ENCODE data around the gene ZNF385B. TPM values are rescaled to one million over a fixed set of nuclear protein-coding genes. Genes with fewer than 3 reads are reported as not detected.

Gene ZNF385B
- polyA plus RNA-seq, 1 of the 3 experiments (the other 2 are of a cell fraction), result 0.16 TPM

DNA sequence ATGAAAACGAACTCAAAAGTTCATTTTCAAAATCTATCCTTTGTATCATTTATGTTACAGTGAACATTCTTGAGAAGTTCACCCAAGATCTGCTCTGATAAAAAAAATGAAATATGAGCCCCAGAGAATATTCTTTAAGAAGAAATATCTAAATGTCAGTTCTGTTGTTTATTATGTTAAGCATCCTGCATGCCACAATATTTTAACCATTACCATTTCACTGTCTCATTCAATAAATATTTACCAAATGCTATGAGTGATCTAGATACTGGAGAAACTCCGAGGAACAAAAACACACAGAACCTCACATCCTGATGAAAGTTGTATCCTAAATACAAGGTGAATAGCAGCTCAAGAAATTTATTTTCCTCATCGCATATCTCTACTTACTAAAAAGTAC lies 170.2 kb downstream of the ZNF385B start:
- H3F3A ChIP-seq (replicated peaks; ENCODE audit: insufficient read depth), result peaks cover 16% of the 10 kb centered on the region
- ChIA-PET POLR2A (no interaction called here), CTCF (no interaction called here)
- no peaks in the 10 kb centered on the region for H3K36me3 ChIP-seq (replicated peaks in 1 of 2; ENCODE audit: control insufficient read depth in 1 of 2, insufficient read depth in 2 of 2, low read length in 1 of 2)
- H3K4me2 ChIP-seq, result 0 out of 2 replicates have a peak overlapping the region, but pooled peaks have one; percentile 2
- H3K4me3 ChIP-seq (ENCODE audit: low read depth in 2 of 2, low read length in 1 of 2), result no peak overlapping the region
- H3K9ac ChIP-seq, result no peak overlapping the region
- peak overlapping the region in 1 of 2 experiments; percentile 22; a peak in 1 of 4 replicates for H3K27ac ChIP-seq (ENCODE audit: low read depth in 2 of 2, low read length in 1 of 2)
- WGBS (ENCODE audit: low lambda C conversion rate), result 50% methylated on average over 3 of the region's 3 CpGs
- H3K9me2 ChIP-seq, result no peaks in the 10 kb centered on the region
- H3K4me1 ChIP-seq (ENCODE audit: control insufficient read depth in 1 of 2, insufficient read depth in 2 of 2, low read depth in 1 of 2, low read length in 1 of 2), result no peaks in the 10 kb centered on the region; a peak in 2 of 4 replicates
- H3K9me3 ChIP-seq, result no peaks in the 10 kb centered on the region
- no peaks in the 10 kb centered on the region for H4K20me1 ChIP-seq (ENCODE audit: insufficient read depth)
- no peaks in the 10 kb centered on the region for H3K79me2 ChIP-seq (ENCODE audit: insufficient read depth)
- no peak overlapping the region for H2AFZ ChIP-seq (ENCODE audit: low read depth)
- H3K27me3 ChIP-seq (ENCODE audit: insufficient read depth), result no peaks in the 10 kb centered on the region
- DNase-seq, result no peak
- no peak for TF ChIP-seq GATA2 (CRISPR knock-in tag; IDR thresholded peaks at IDR 0.05)
- TF ChIP-seq, protein P1, sequence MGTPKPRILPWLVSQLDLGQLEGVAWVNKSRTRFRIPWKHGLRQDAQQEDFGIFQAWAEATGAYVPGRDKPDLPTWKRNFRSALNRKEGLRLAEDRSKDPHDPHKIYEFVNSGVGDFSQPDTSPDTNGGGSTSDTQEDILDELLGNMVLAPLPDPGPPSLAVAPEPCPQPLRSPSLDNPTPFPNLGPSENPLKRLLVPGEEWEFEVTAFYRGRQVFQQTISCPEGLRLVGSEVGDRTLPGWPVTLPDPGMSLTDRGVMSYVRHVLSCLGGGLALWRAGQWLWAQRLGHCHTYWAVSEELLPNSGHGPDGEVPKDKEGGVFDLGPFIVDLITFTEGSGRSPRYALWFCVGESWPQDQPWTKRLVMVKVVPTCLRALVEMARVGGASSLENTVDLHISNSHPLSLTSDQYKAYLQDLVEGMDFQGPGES (IDR thresholded peaks at IDR 0.05; ENCODE audit: low read depth, low read length), result no peak
- no peak for TF ChIP-seq ELF1 (IDR thresholded peaks at IDR 0.05)
- TF ChIP-seq, protein P2, sequence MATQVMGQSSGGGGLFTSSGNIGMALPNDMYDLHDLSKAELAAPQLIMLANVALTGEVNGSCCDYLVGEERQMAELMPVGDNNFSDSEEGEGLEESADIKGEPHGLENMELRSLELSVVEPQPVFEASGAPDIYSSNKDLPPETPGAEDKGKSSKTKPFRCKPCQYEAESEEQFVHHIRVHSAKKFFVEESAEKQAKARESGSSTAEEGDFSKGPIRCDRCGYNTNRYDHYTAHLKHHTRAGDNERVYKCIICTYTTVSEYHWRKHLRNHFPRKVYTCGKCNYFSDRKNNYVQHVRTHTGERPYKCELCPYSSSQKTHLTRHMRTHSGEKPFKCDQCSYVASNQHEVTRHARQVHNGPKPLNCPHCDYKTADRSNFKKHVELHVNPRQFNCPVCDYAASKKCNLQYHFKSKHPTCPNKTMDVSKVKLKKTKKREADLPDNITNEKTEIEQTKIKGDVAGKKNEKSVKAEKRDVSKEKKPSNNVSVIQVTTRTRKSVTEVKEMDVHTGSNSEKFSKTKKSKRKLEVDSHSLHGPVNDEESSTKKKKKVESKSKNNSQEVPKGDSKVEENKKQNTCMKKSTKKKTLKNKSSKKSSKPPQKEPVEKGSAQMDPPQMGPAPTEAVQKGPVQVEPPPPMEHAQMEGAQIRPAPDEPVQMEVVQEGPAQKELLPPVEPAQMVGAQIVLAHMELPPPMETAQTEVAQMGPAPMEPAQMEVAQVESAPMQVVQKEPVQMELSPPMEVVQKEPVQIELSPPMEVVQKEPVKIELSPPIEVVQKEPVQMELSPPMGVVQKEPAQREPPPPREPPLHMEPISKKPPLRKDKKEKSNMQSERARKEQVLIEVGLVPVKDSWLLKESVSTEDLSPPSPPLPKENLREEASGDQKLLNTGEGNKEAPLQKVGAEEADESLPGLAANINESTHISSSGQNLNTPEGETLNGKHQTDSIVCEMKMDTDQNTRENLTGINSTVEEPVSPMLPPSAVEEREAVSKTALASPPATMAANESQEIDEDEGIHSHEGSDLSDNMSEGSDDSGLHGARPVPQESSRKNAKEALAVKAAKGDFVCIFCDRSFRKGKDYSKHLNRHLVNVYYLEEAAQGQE (IDR thresholded peaks at IDR 0.05; ENCODE audit: low read depth, low read length), result no peak
- TF ChIP-seq FOSL2 (IDR thresholded peaks at IDR 0.05; ENCODE audit: borderline replicate concordance, low read depth), result peak; percentile 22; the same call in 1 of the 2 replicates
- TF ChIP-seq, protein P3, sequence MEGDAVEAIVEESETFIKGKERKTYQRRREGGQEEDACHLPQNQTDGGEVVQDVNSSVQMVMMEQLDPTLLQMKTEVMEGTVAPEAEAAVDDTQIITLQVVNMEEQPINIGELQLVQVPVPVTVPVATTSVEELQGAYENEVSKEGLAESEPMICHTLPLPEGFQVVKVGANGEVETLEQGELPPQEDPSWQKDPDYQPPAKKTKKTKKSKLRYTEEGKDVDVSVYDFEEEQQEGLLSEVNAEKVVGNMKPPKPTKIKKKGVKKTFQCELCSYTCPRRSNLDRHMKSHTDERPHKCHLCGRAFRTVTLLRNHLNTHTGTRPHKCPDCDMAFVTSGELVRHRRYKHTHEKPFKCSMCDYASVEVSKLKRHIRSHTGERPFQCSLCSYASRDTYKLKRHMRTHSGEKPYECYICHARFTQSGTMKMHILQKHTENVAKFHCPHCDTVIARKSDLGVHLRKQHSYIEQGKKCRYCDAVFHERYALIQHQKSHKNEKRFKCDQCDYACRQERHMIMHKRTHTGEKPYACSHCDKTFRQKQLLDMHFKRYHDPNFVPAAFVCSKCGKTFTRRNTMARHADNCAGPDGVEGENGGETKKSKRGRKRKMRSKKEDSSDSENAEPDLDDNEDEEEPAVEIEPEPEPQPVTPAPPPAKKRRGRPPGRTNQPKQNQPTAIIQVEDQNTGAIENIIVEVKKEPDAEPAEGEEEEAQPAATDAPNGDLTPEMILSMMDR (IDR thresholded peaks at IDR 0.05), result no peak
- peak in 1 of 2 experiments; percentile 78; a peak in 2 of 4 replicates for TF ChIP-seq EP300 (IDR thresholded peaks at IDR 0.05; ENCODE audit: borderline replicate concordance in 1 of 2, low read depth in 1 of 2, low read length in 1 of 2)
- TF ChIP-seq TAF1 (IDR thresholded peaks at IDR 0.05; ENCODE audit: borderline replicate concordance, low read depth, low read length), result no peak
- TF ChIP-seq JUND (IDR thresholded peaks at IDR 0.05), result peak; percentile 63
- TF ChIP-seq, protein P4, sequence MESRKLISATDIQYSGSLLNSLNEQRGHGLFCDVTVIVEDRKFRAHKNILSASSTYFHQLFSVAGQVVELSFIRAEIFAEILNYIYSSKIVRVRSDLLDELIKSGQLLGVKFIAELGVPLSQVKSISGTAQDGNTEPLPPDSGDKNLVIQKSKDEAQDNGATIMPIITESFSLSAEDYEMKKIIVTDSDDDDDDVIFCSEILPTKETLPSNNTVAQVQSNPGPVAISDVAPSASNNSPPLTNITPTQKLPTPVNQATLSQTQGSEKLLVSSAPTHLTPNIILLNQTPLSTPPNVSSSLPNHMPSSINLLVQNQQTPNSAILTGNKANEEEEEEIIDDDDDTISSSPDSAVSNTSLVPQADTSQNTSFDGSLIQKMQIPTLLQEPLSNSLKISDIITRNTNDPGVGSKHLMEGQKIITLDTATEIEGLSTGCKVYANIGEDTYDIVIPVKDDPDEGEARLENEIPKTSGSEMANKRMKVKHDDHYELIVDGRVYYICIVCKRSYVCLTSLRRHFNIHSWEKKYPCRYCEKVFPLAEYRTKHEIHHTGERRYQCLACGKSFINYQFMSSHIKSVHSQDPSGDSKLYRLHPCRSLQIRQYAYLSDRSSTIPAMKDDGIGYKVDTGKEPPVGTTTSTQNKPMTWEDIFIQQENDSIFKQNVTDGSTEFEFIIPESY (IDR thresholded peaks at IDR 0.05; ENCODE audit: borderline replicate concordance, low read depth), result no peak
- TF ChIP-seq RCOR1 (IDR thresholded peaks at IDR 0.05; ENCODE audit: low read length), result no peak
- TF ChIP-seq EZH2phosphoT487 (IDR thresholded peaks at IDR 0.05; ENCODE audit: borderline replicate concordance, low read depth), result no peak
- no peak for TF ChIP-seq GABPA (IDR thresholded peaks at IDR 0.05; ENCODE audit: low read depth)
- TF ChIP-seq TCF12 (IDR thresholded peaks at IDR 0.05), result peak; percentile 82
- no peak for TF ChIP-seq CHD2 (IDR thresholded peaks at IDR 0.05; ENCODE audit: low read length, partially characterized antibody)
- no peak for TF ChIP-seq FOXJ3 (CRISPR knock-in tag; IDR thresholded peaks at IDR 0.05)
- TF ChIP-seq, protein P5, sequence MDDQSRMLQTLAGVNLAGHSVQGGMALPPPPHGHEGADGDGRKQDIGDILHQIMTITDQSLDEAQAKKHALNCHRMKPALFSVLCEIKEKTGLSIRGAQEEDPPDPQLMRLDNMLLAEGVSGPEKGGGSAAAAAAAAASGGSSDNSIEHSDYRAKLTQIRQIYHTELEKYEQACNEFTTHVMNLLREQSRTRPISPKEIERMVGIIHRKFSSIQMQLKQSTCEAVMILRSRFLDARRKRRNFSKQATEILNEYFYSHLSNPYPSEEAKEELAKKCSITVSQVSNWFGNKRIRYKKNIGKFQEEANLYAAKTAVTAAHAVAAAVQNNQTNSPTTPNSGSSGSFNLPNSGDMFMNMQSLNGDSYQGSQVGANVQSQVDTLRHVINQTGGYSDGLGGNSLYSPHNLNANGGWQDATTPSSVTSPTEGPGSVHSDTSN (IDR thresholded peaks at IDR 0.05), result peak; percentile 86
- no peak for TF ChIP-seq NRF1 (IDR thresholded peaks at IDR 0.05; ENCODE audit: low read depth, low read length)
- TF ChIP-seq, protein P6, sequence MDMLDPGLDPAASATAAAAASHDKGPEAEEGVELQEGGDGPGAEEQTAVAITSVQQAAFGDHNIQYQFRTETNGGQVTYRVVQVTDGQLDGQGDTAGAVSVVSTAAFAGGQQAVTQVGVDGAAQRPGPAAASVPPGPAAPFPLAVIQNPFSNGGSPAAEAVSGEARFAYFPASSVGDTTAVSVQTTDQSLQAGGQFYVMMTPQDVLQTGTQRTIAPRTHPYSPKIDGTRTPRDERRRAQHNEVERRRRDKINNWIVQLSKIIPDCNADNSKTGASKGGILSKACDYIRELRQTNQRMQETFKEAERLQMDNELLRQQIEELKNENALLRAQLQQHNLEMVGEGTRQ (IDR thresholded peaks at IDR 0.05; ENCODE audit: borderline replicate concordance, low read depth, low read length), result no peak
- 0 out of 2 replicates have a peak, but pooled peaks have one; percentile 12 for TF ChIP-seq MEF2A (IDR thresholded peaks at IDR 0.05; ENCODE audit: borderline replicate concordance, low read depth)
- TF ChIP-seq TEAD4 (IDR thresholded peaks at IDR 0.05; ENCODE audit: borderline replicate concordance, insufficient read depth), result no peak; the same call in 1 of the 2 replicates
- peak; percentile 50; the same call in 1 of the 2 replicates for TF ChIP-seq RXRA (IDR thresholded peaks at IDR 0.05; ENCODE audit: borderline replicate concordance, low read depth)
- no peak for TF ChIP-seq POLR2AphosphoS5 (IDR thresholded peaks at IDR 0.05; ENCODE audit: low read depth, low read length)
- TF ChIP-seq SMC3 (IDR thresholded peaks at IDR 0.05; ENCODE audit: low read depth, low read length), result no peak
